ENCODE data around the gene BNIP3.
A peak's percentile ranks its signal among the peaks of the same experiment; 100 is the strongest.
"Not testable (repeated sequence)": the region's sequence is repeated elsewhere in the genome, so short reads cannot be mapped to it uniquely, and the experiment has no call there.

The BNIP3 gene

DNA sequence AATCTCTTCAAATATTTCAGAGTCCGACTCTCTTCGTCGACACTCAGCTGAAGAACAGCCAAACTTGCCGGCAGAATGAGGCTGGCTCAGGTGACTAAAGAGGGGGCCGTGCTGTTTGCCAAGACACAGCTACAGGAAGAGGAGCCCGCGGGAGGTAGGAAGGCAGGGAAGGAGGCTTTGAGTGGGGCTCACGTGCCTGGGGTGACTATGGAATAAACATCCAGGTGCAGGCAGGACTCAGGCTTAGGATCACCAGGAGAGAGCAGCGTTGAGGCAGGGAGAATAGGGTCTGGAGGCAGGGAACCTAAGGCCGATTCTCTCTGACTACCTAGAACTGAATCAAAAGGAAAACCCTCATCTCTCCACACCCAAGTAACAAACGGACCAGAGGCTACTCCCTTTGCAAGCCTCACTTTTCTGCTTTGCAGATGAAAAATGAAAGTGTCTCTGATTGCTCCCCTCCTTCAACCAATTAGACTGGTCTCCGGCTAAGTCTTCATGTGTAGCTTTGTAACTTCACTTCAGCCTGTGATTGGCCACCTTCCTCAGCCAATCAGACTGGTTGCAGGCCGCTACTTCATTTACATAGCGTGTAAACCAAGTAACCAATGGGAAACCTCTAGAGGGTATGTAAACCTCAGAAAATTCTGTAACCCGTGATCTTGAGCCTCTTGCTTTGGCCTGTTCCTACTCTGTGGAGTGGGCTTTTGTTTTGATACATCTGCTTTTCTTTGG lies 19.7 kb upstream of the BNIP3 start:
- no peak for DNase-seq

DNA sequence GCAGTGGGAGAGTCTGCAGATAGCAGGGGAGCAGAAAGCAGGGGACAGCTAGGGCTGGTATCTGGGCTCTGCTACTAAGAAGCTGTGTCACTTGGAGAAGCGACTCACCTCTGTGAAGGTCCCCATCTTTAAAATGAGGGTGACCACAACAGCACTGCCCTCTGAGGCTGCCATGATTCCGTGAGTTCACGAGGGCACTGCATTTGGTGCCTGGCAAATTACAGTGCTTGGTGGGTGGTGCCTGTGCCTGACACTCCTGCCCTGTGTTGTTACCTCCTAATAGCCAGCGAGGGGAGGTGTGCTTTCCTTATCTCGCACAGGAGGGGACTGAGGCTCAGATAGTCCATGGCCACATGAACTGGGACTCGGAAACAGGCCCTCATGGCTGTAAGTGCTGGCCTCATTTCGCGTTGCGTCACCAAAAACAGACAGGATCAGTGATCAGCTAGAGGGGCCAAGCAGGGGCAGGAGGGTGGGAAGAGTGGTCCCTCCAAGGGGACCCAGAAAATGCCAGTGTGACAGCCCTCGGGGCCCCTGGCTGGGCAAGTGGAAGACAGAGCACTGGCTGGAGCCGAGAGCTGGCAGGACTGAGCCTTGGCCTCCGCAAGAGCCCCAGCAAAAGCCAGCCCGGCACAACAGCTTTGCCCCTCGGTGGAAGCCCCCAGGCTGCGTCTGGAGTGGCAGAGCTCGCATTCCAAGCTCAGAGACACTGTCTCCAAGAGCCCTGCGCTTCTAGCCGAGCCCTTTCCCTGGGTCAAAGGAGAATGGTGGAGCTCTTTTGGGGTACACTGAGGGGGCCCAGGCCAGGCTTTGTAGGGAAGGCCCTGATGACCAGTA lies 17.3 kb upstream of the BNIP3 start:
- no peak for DNase-seq

DNA sequence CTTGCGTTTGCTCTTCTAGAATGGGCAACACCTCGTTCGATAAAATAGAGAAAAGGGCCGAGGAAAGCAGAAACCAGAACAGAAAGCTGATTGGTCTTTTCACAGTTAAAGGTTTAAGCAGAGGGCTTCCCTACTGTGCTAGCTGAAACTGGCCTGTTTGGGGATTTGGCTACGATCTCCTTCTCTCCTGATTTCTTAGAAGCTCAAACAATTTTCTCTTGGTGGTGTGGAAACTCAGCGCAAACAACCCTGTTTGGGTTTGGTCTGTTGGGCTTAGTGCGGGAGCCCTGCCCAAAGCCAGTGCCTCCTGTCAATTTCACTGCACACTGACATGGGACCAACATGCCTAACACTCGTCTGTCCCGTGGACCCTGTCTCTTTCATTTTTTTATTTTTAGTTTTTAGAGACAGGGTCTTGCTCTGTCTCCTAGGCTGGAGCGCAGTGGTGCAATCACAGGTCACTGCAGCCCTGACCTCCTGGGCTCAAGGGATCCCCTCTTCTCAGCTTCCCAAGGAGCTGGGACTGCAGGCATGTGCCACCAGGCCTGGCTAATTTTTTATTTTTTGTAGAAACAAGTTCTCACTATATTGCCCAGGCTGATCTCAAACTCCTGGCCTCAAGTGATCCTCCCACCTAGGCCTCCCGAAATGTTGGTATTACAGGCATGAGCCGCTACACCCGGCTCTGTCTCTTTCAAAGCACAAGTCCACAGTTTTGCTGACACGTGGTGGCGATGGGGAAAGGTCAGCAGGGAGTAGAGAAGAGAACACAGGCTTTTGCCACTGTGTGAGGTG lies 16.5 kb upstream of the BNIP3 start:
- DNase-seq: no peak

DNA sequence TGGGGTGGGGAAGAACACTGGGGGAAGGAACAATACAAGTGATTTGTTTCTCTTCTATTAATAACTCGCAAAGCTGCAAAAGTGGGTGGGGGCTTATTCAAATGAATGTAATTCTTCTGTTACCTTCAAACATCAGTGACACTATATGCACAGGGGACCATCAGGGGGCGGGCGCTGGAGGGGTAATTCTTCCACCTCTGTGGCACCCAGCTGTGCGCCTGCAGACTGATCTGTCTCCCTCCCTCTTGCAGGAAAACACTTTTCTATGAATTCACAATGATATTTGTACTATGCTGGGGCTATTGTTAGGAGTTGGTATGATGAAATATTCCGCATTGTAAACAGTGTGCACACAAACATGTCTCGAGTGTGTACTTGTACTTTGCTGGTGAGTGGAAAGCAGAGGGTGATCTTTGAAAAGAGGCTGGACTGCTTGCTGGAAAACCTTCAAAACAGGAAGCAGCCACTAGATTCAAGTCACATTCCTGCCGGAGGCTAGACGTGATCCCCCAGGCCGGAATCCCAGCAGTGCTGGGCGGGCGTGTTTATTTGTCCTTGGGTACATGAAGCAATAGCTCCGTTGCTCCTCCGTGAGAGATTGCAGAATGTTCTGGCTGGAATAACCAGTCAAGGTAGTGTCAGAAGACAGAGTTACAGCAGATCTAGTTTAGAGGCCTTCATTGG lies 15.8 kb upstream of the BNIP3 start:
- DNase-seq: no peak

DNA sequence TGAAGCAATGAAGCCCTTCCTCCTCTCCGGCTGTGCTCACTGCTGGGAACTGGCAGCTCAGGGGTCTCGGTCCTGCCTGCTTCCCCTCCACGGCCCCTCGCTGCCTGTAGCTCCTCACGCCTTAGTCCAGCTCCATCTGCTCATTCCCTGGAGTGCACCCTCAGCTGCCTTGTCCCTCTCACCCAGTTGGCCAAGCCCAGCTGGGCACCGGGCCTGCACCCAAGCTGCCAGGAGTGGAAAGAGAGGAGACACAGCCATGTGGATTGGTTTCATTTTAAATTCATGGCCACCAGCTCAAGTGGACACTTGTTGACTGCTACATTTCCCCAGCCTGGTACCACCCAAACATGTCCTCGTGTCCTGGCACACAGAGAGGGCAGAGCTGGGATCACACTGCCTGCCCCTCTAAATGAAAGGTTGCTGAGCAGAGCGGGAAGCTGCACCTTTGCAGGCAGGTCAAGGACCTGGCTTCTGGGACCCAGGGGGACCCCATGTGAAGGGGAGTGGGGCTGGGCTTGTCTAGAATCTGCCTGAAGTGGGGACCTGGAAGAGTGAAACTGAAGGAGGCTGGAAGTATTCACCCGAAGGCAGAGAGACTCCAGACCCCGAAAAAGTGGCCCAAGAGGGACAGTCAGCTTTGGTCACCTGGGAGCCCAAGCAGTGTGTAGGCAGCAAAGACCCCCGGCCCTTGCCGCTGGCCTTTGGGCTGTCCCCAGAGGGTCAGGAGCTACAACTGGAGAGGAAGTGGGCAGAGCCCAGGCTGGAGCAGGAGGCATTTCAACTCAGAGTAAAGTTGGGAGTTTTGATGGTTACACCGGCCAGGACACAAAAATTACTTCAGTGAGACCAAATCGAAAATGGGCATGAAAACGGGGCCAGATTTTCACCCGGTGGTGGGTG lies 15.0 kb upstream of the BNIP3 start:
- DNase-seq: no peak

DNA sequence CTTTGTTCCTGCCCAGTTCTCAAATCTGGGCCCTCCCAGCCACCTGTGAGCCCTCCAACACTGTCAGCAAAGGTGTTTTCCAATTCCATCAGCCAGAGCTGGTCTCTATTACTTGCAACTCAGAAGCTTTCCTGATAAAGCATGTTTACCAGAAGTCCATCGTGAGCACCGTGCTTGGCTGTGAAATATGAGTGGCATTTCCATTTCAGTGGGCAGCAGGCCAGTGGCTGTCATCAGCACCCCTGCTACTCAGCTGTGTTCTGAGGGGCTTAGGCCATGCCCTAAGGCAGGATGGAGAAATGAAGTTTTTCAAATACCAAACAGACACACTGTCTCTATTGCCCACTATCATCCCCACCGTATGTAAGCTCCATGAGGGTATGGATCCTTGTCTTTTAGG lies 12.7 kb upstream of the BNIP3 start:
- no peak for DNase-seq

DNA sequence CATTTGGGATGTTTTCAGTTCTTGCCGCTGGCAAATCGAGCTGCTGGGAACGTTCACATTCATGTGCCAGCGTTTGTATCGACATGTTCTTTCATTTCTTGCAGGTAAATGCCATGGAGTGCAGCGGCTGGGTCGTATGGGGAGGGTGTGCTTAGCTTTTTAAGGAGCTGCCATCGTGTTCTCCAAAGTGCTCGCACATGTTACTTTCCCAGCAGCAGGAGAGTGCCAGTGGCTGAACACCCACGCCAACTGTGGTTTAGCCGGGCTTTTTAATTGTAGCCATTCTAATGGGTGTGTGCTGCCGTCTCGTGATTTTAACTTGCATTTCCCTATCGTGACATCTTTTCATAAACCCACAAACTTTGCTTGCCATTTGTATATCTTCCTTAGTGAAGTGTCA lies 11.6 kb upstream of the BNIP3 start:
- no peak for DNase-seq

DNA sequence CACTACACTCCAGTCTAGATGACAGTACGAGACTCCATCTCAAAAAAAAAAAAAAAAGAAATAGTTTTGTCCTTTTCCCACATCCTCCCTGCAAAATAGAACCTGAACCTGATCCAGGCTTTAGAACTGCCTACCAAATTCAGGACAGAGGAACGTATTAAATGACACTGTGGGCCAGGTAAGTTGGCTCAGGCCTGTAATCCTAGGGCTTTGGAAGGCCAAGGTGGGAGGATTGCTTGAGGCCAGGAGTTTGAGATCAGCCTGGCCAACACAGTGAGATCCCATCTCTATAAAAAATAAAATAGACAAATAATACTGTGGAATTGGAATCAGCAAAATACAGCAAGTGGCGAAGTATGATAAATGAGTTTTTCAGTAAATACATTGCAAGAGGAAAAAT lies 10.0 kb upstream of the BNIP3 start:
- no peak for DNase-seq

DNA sequence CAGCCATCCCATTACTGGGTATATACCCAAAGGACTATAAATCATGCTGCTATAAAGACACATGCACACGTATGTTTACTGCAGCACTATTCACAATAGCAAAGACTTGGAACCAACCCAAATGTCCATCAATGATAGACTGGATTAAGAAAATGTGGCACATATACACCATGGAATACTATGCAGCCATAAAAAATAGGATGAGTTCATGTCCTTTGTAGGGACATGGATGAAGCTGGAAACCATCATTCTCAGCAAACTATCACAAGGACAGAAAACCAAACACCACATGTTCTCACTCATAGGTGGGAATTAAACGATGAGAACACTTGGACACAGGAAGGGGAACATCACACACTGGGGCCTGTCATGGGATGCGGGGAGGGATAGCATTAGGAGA lies 6.1 kb upstream of the BNIP3 start:
- not testable (repeated sequence) for DNase-seq

DNA sequence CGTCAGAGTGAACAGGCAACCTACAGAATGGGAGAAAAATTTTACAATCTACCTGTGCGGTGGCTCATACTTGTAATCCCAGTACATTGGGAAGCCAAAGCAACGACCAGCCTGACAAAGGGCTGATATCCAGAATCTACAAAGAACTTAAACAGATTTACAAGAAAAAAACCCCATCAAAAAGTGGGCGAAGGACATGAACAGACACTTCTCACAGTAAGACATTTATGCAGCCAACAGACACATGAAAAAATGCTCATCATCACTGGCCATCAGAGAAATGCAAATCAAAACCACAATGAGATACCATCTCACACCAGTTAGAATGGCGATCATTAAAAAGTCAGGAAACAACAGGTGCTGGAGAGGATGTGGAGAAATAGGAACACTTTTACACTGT lies 5.6 kb upstream of the BNIP3 start:
- DNase-seq: not testable (repeated sequence)

DNA sequence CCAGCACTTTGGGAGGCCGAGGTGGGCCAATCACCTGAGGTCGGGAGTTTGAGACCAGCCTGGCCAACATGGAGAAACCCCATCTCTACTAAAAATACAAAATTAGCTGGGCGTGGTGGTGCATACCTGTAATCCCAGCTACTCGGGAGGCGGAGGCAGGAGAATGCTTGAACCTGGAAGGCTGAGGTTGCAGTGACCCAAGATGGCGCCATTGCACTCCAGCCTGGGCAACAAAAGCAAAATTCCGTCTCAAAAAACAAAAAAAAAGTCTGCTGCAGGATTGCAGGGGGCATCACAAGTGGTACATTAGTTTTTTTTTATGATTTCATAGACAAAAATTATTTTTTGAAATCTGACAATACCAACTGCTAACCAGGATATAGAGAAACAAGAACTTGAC lies 5.1 kb upstream of the BNIP3 start:
- not testable (repeated sequence) for DNase-seq

DNA sequence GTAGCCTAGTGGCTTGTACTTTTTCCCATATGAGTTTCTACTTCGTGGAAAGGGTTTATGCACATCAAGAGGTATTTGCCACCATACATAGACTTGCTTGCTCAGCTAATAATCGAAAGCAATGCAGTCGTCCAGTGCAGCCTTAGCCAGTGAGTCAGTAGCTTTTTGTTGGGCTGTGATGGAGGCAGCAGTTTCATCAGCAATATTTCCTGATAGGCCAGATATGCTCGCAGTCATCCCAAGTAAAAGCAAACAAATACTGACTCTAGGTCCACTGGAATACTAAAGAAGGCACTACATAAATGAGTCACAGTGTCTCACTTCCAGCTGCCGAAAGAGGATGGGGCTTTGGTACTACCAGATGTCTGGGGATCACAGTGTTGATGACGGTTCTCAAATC lies 2.1 kb upstream of the BNIP3 start:
- DNase-seq: peak; percentile 49

DNA sequence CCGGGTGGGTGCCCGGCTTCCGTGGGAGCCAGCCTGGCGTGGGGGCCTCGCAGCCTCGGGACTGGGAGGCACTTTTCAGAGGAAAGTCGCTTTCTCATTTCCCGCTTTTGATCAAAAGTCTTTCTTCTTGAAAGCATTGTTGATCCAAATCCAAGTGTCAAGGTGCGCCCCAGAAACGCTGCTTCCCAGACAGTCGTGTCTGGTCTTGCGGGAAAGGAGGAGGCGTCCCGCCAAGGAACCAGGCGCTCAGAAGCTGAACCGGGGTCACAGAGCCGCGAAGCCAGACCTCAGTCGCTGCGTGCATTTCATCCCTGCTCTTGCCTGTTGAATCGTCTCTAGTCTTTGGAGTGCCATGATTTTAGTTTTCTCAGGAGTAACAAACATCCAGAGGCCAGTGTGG lies 1.1 kb upstream of the BNIP3 start:
- no peak for DNase-seq

DNA sequence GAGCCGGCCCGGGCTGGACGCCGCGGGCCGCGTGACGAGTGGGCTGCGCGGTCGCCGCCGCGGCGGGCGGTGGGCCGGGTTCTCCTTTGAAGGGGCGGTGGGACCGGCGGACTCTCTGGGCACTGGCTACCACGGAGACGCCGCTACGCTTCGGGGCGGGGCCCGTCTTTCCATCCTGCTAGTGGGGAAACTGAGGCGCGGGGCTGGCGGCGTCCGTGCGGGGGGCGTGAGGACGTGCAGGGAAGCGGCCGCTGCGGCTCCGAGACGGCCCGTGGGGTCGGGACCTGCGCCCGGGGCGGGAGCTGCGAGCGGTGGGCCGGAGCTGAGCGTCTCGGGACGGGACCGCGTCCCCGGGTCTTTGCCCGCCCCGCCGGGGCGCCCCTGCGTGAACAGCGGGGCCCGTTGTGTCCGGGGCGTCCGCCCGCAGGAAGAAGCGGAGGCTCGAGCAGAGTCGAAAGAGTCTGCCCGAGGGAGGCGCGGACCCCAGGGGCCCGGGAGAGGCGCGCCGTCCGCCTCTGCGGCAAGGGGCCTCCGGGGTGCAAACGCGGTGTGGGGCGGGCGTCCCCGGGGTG lies 548 bp upstream of the BNIP3 start:
- DNase-seq: no peak

DNA sequence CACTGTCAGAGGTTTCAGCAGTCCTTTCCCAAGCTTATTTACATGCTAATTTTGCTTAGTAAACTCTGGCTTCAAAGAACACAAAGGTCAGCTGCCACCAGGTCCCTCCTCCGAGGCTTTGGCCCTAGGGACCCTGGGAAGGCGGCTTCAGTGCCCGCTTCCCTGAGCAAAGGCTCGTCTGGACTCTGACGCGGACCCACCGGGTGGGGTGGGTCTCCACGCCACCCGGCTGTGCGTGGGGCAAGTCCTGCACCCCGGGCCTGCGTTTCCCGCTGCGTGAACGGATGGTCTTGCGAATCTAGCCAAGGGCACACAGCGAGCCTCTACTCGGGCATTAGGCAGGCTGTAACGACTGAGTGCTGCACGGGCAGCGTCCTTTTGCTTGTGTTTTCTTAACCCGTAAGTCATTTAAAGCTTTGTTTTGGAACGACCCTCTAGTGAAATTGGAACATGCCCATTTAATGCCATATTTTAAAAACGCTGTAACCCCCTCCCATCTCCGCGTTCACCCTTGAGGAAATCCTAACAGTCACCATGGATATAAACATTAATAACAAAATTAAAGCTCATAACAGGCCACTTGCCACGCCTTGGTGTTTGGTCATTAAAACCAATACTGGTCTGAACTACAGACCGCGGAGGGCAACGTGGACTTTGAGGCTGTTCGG lies 828 bp downstream of the BNIP3 start:
- peak; percentile 58 for DNase-seq

DNA sequence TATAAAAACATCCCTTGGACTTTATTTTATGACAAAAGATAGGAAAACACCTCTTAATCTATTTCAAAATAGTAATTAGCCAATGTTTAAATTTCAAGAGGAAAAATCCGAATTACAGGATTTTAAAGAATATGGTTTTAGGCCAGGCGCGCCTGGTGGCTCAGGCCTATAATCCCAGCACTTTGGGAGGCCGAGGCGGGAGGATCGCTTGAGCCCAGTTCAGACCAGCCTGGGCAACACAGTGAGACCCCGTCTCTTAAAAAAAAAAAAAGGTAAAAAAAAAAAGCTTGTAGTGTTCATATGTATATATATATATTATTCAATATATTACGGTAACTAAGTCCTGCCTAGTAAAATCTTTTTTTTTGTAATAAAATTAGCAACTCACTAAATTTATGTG lies 1.4 kb downstream of the BNIP3 start:
- no peak for DNase-seq

DNA sequence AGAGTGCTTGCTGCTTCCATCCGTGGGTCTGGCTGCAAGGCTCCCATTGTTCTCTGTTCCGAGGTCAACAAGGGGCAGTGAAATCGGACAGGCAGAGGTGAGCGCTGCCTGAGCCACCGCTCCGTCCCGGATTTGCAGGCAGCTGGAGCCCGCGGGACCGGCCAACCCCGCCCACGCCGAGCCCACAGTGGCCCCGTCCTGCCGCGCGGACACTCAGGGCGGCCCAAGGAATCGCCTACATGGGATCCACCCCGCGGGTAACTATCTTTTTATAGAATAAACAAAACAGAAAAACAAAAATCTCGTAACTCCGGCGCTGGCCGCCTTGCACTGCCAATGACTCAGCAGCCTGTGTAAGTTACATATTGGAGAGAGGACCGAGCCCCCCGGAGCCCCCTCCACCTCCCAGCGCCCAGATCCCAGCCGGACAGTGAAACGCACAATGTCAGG lies 1.9 kb downstream of the BNIP3 start:
- DNase-seq: peak; percentile 31

DNA sequence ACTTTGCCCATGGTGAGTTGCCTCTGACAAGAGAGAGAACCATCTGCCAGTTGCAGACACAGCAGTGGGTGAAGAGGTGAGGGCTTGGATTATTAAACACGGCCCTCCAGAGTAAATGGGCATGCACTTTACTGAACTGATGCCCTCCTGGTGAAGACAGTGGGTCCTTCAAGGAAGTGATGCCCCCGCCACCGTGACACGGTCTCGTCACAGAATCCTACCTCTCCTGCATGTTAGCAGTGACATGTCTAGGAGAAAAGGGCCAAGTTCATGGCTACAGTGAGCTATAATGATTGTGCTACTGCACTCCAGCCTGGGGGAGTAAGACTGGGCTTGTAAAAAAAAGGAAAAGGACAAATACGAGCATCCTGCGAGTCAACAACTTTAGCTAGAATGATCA lies 2.4 kb downstream of the BNIP3 start:
- DNase-seq: peak; percentile 5

DNA sequence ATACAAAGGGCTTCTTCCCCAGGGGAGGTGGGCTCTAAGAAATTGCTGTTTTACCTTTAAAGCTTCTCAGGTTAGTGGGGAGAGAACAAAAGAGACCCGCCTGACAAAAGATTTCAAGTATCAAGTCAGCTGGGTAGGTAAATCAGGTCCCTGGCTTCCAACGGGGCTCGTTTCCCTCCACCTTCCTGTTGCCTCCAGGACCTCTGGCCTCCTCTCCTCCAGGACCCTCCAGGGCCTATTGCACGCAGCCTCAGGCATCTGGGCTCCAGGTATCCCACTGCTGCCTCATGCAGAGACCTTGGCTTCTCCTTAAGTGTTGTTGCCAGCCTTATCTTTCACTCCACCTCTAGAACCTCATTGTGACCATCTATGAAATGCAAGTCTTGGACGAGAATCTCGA lies 2.9 kb downstream of the BNIP3 start:
- DNase-seq: no peak

DNA sequence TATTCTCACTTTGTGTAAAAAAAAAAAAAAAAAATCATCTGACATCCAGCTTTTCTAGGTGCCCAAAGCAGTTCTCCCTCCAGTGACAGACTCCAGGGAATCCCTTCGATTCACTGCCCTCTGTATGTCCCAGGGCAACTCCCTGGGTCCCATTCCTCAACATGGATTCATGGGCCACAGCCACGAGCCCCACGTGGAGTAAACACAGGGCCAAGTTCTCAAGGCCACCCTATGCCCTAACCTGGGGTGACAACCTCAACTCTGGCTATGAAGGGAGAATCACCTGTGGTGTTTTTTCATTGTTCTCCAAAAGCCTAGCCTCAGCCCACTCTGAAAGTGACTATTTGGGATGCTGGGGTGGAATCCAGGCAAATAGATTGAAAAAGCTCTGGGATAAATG lies 3.4 kb downstream of the BNIP3 start:
- peak; percentile 5 for DNase-seq

Data from 8988T (cell line).